ENCODE measurements around the gene KCNMA1.

The KCNMA1 gene

GRCh38 chr10:77547307-77548050 lies 90.1 kb downstream of the KCNMA1 start:
- Histone ChIP-seq H3K4me1 (ENCODE audit: control insufficient read depth, low read depth, low read length) (peaks cover 2% of the 10 kb centered on the region), H3K9me3 (ENCODE audit: control insufficient read depth, low read depth, low read length) (no peaks in the 10 kb centered on the region), H3K9ac (ENCODE audit: low read length) (no peak overlapping the region), H3K27ac (ENCODE audit: low read length) (no peak overlapping the region), H3K36me3 (ENCODE audit: control insufficient read depth, low read depth, low read length) (no peaks in the 10 kb centered on the region), H3K4me3 (ENCODE audit: low read length) (no peak overlapping the region), H3K27me3 (ENCODE audit: control insufficient read depth, insufficient read depth, low read length) (no peaks in the 10 kb centered on the region)

GRCh38 chr10:77546042-77546441 lies 91.6 kb downstream of the KCNMA1 start:
- Histone ChIP-seq H3K27ac (ENCODE audit: low read length) (no peak overlapping the region), H3K27me3 (ENCODE audit: control insufficient read depth, insufficient read depth, low read length) (no peaks in the 10 kb centered on the region), H3K4me3 (ENCODE audit: low read length) (no peak overlapping the region)

GRCh38 chr10:77545585-77545984 lies 92.0 kb downstream of the KCNMA1 start:
- H3K27ac ChIP-seq (ENCODE audit: low read length): no peak overlapping the region

More at GRCh38 chr10:77546042-77546441, 91.6 kb downstream of the KCNMA1 start:
- Histone ChIP-seq H3K4me1 (ENCODE audit: control insufficient read depth, low read depth, low read length) (peaks cover 2% of the 10 kb centered on the region), H3K9me3 (ENCODE audit: control insufficient read depth, low read depth, low read length) (no peaks in the 10 kb centered on the region), H3K36me3 (ENCODE audit: control insufficient read depth, low read depth, low read length) (no peaks in the 10 kb centered on the region), H3K9ac (ENCODE audit: low read length) (no peak overlapping the region)

GRCh38 chr10:77544617-77545016 lies 93.0 kb downstream of the KCNMA1 start:
- Histone ChIP-seq H3K9me3 (ENCODE audit: control insufficient read depth, low read depth, low read length) (no peaks in the 10 kb centered on the region), H3K27me3 (ENCODE audit: control insufficient read depth, insufficient read depth, low read length) (no peaks in the 10 kb centered on the region), H3K4me1 (ENCODE audit: control insufficient read depth, low read depth, low read length) (no peaks in the 10 kb centered on the region), H3K27ac (ENCODE audit: low read length) (no peak overlapping the region), H3K9ac (ENCODE audit: low read length) (no peak overlapping the region), H3K36me3 (ENCODE audit: control insufficient read depth, low read depth, low read length) (no peaks in the 10 kb centered on the region), H3K4me3 (ENCODE audit: low read length) (no peak overlapping the region)

More at GRCh38 chr10:77545585-77545984, 92.0 kb downstream of the KCNMA1 start:
- H3K9ac ChIP-seq (ENCODE audit: low read length): no peak overlapping the region
- H3K27me3 ChIP-seq (ENCODE audit: control insufficient read depth, insufficient read depth, low read length): no peaks in the 10 kb centered on the region
- no peaks in the 10 kb centered on the region for H3K9me3 ChIP-seq (ENCODE audit: control insufficient read depth, low read depth, low read length)
- no peaks in the 10 kb centered on the region for H3K36me3 ChIP-seq (ENCODE audit: control insufficient read depth, low read depth, low read length)
- H3K4me1 ChIP-seq (ENCODE audit: control insufficient read depth, low read depth, low read length): peaks cover 2% of the 10 kb centered on the region
- H3K4me3 ChIP-seq (ENCODE audit: low read length): no peak overlapping the region

GRCh38 chr10:77542710-77543259 lies 94.8 kb downstream of the KCNMA1 start:
- H3K27me3 ChIP-seq (ENCODE audit: control insufficient read depth, insufficient read depth, low read length): no peaks in the 10 kb centered on the region
- no peak overlapping the region for H3K27ac ChIP-seq (ENCODE audit: low read length)
- H3K9ac ChIP-seq (ENCODE audit: low read length): no peak overlapping the region
- H3K9me3 ChIP-seq (ENCODE audit: control insufficient read depth, low read depth, low read length): no peaks in the 10 kb centered on the region
- no peaks in the 10 kb centered on the region for H3K36me3 ChIP-seq (ENCODE audit: control insufficient read depth, low read depth, low read length)
- no peaks in the 10 kb centered on the region for H3K4me1 ChIP-seq (ENCODE audit: control insufficient read depth, low read depth, low read length)
- H3K4me3 ChIP-seq (ENCODE audit: low read length): no peak overlapping the region

GRCh38 chr10:77541944-77542343 lies 95.7 kb downstream of the KCNMA1 start:
- no peaks in the 10 kb centered on the region for H3K9me3 ChIP-seq (ENCODE audit: control insufficient read depth, low read depth, low read length)
- no peak overlapping the region for H3K9ac ChIP-seq (ENCODE audit: low read length)
- no peak overlapping the region for H3K4me3 ChIP-seq (ENCODE audit: low read length)
- no peak overlapping the region for H3K27ac ChIP-seq (ENCODE audit: low read length)
- no peaks in the 10 kb centered on the region for H3K4me1 ChIP-seq (ENCODE audit: control insufficient read depth, low read depth, low read length)
- H3K36me3 ChIP-seq (ENCODE audit: control insufficient read depth, low read depth, low read length): no peaks in the 10 kb centered on the region
- no peaks in the 10 kb centered on the region for H3K27me3 ChIP-seq (ENCODE audit: control insufficient read depth, insufficient read depth, low read length)

- H3K36me3 ChIP-seq (ENCODE audit: control insufficient read depth, low read depth, low read length): no peaks in the 10 kb centered on the region
- H3K27me3 ChIP-seq (ENCODE audit: control insufficient read depth, insufficient read depth, low read length): no peaks in the 10 kb centered on the region
- H3K27ac ChIP-seq (ENCODE audit: low read length): no peak overlapping the region
- no peak overlapping the region for H3K4me3 ChIP-seq (ENCODE audit: low read length)
- H3K4me1 ChIP-seq (ENCODE audit: control insufficient read depth, low read depth, low read length): no peaks in the 10 kb centered on the region
- H3K9me3 ChIP-seq (ENCODE audit: control insufficient read depth, low read depth, low read length): no peaks in the 10 kb centered on the region
- H3K9ac ChIP-seq (ENCODE audit: low read length): no peak overlapping the region
Observed at GRCh38 chr10:77541247-77541646, 96.4 kb downstream of the KCNMA1 start.

- Histone ChIP-seq H3K27ac (ENCODE audit: low read length) (no peak overlapping the region), H3K36me3 (ENCODE audit: control insufficient read depth, low read depth, low read length) (no peaks in the 10 kb centered on the region), H3K9me3 (ENCODE audit: control insufficient read depth, low read depth, low read length) (no peaks in the 10 kb centered on the region), H3K4me3 (ENCODE audit: low read length) (no peak overlapping the region), H3K27me3 (ENCODE audit: control insufficient read depth, insufficient read depth, low read length) (no peaks in the 10 kb centered on the region), H3K4me1 (ENCODE audit: control insufficient read depth, low read depth, low read length) (no peaks in the 10 kb centered on the region), H3K9ac (ENCODE audit: low read length) (no peak overlapping the region)
Observed at GRCh38 chr10:77539147-77539935, 98.3 kb downstream of the KCNMA1 start.

GRCh38 chr10:77537720-77538373 lies 99.8 kb downstream of the KCNMA1 start:
- H3K27ac ChIP-seq (ENCODE audit: low read length): no peak overlapping the region
- no peaks in the 10 kb centered on the region for H3K27me3 ChIP-seq (ENCODE audit: control insufficient read depth, insufficient read depth, low read length)
- H3K36me3 ChIP-seq (ENCODE audit: control insufficient read depth, low read depth, low read length): no peaks in the 10 kb centered on the region
- no peak overlapping the region for H3K9ac ChIP-seq (ENCODE audit: low read length)
- no peak overlapping the region for H3K4me3 ChIP-seq (ENCODE audit: low read length)
- H3K4me1 ChIP-seq (ENCODE audit: control insufficient read depth, low read depth, low read length): peaks cover 4% of the 10 kb centered on the region
- no peaks in the 10 kb centered on the region for H3K9me3 ChIP-seq (ENCODE audit: control insufficient read depth, low read depth, low read length)

- Histone ChIP-seq H3K9ac (ENCODE audit: low read length) (no peak overlapping the region), H3K36me3 (ENCODE audit: control insufficient read depth, low read depth, low read length) (no peaks in the 10 kb centered on the region), H3K4me3 (ENCODE audit: low read length) (no peak overlapping the region), H3K9me3 (ENCODE audit: control insufficient read depth, low read depth, low read length) (no peaks in the 10 kb centered on the region), H3K27me3 (ENCODE audit: control insufficient read depth, insufficient read depth, low read length) (no peaks in the 10 kb centered on the region), H3K4me1 (ENCODE audit: control insufficient read depth, low read depth, low read length) (peaks cover 4% of the 10 kb centered on the region), H3K27ac (ENCODE audit: low read length) (no peak overlapping the region)
Observed at GRCh38 chr10:77537071-77537470, 100.5 kb downstream of the KCNMA1 start.

- Histone ChIP-seq H3K36me3 (ENCODE audit: control insufficient read depth, low read depth, low read length) (no peaks in the 10 kb centered on the region), H3K4me3 (ENCODE audit: low read length) (no peak overlapping the region), H3K27me3 (ENCODE audit: control insufficient read depth, insufficient read depth, low read length) (no peaks in the 10 kb centered on the region), H3K9ac (ENCODE audit: low read length) (no peak overlapping the region), H3K9me3 (ENCODE audit: control insufficient read depth, low read depth, low read length) (no peaks in the 10 kb centered on the region), H3K4me1 (ENCODE audit: control insufficient read depth, low read depth, low read length) (peaks cover 22% of the 10 kb centered on the region), H3K27ac (ENCODE audit: low read length) (no peak overlapping the region)
Observed at GRCh38 chr10:77533887-77534278, 103.7 kb downstream of the KCNMA1 start.

Measured in iPS-18a (cell line).